Posterior cingulate gyrus (tissue), 11 donors: ENCODE data around the gene NOC4L.
"Not testable (repeated sequence)": the region's sequence is repeated elsewhere in the genome, so short reads cannot be mapped to it uniquely, and the experiment has no call there.

Experiments
- DNase-seq, 10 donors: peaks; one replicate each; pipeline versions ENCODE4 v3.0.0 to v3.0.0-alpha.2; 2020 to 2021; ENCODE audit warnings: mixed read lengths in 3 of 10
- intact Hi-C: fragments of 100-400 bp; cut with DNase I; formaldehyde crosslinking; loops from one replicate; pipeline ENCODE4 v1.15.1; 2023

Gene NOC4L

GRCh38 chr12:132140918-132141841 lies 3.1 kb upstream of the NOC4L start:
- peak in 4 of 10 donors; percentile 5 to 73 (median 49) for DNase-seq
- intact Hi-C loops: no loop called here

GRCh38 chr12:132141976-132142678 lies 2.1 kb upstream of the NOC4L start:
- DNase-seq: peak in 4 of 10 donors; percentile 5 to 80 (median 50)
- intact Hi-C loops: no loop called here

- intact Hi-C loops: no loop called here
- peak in 3 of 10 donors; percentile 6 to 78 (median 60) for DNase-seq
Observed at GRCh38 chr12:132142679-132143335, 1.4 kb upstream of the NOC4L start.

GRCh38 chr12:132143336-132144071 lies 753 bp upstream of the NOC4L start:
- intact Hi-C loops: loop anchor here (2.0 kb wide), 1 partner anchor 59 kb away; no protein-coding TSS in a partner anchor
- peak in 6 of 10 donors; percentile 14 to 91 (median 64) for DNase-seq

- DNase-seq: peak in 2 of 10 donors; percentile 8 to 78
- intact Hi-C loops: loop anchor here (2.0 kb wide), 1 partner anchor 60 kb away; no protein-coding TSS in a partner anchor
Observed at GRCh38 chr12:132144810-132145168, 532 bp downstream of the NOC4L start.

- intact Hi-C loops: loop anchor here (2.0 kb wide), 1 partner anchor 61 kb away; no protein-coding TSS in a partner anchor
Observed at GRCh38 chr12:132145334-132145733, 1.1 kb downstream of the NOC4L start.

GRCh38 chr12:132146098-132146497 lies 1.8 kb downstream of the NOC4L start:
- DNase-seq: peak in 3 of 10 donors; percentile 4 to 38 (median 32)
- intact Hi-C loops: no loop called here

More at GRCh38 chr12:132145334-132145733, 1.1 kb downstream of the NOC4L start:
- DNase-seq: peak in 3 of 10 donors; percentile 6 to 59 (median 55)

GRCh38 chr12:132146772-132147422 lies 2.6 kb downstream of the NOC4L start:
- intact Hi-C loops: no loop called here
- peak in 2 of 10 donors; percentile 29 to 81 for DNase-seq

GRCh38 chr12:132147423-132148367 lies 3.4 kb downstream of the NOC4L start:
- peak in 4 of 10 donors; percentile 26 to 80 (median 68) for DNase-seq
- intact Hi-C loops: no loop called here

- peak in 2 of 10 donors; percentile 43 to 71 for DNase-seq
- intact Hi-C loops: no loop called here
Observed at GRCh38 chr12:132148368-132149045, 4.2 kb downstream of the NOC4L start.

- intact Hi-C loops: not testable (repeated sequence)
- peak in 1 of 10 donors; percentile 73 for DNase-seq
Observed at GRCh38 chr12:132149526-132149925, 5.3 kb downstream of the NOC4L start.

- intact Hi-C loops: loop anchor here (5.0 to 10.0 kb wide), 2 partner anchors 264 to 462 kb away; partner anchors contain the start of gene LRCOL1
- DNase-seq: peak in 3 of 10 donors; percentile 1 to 74 (median 57)
Observed at GRCh38 chr12:132150780-132151144, 6.5 kb downstream of the NOC4L start.

GRCh38 chr12:132151145-132151765 lies 7.0 kb downstream of the NOC4L start:
- intact Hi-C loops: loop anchor here (5.0 to 10.0 kb wide), 2 partner anchors 264 to 461 kb away; partner anchors contain the start of gene LRCOL1
- DNase-seq: peak in 5 of 10 donors; percentile 2 to 70 (median 55)

GRCh38 chr12:132151766-132152410 lies 7.6 kb downstream of the NOC4L start:
- intact Hi-C loops: loop anchor here (5.0 to 10.0 kb wide), 2 partner anchors 263 to 460 kb away; partner anchors contain the start of gene LRCOL1
- DNase-seq: peak in 6 of 10 donors; percentile 6 to 82 (median 43)

GRCh38 chr12:132152411-132152821 lies 8.2 kb downstream of the NOC4L start:
- intact Hi-C loops: loop anchor here (5.0 to 10.0 kb wide), 2 partner anchors 262 to 460 kb away; partner anchors contain the start of gene LRCOL1
- peak in 5 of 10 donors; percentile 2 to 82 (median 46) for DNase-seq

GRCh38 chr12:132152953-132153352 lies 8.7 kb downstream of the NOC4L start:
- intact Hi-C loops: loop anchor here (5.0 to 10.0 kb wide), 2 partner anchors 262 to 459 kb away; partner anchors contain the start of gene LRCOL1

More at GRCh38 chr12:132152953-132153352, 8.7 kb downstream of the NOC4L start:
- DNase-seq: peak in 4 of 10 donors; percentile 4 to 78 (median 59)
